SU-DHL-6 (cell line): ENCODE results near the gene OCLN.

Source experiments
- H2AFZ ChIP-seq: fragments of 200-600 bp; sonication (generic); 2 replicates; pipeline ENCODE4 v1.6.1; 2014; ENCODE audit warnings: low read depth, mild to moderate bottlenecking, moderate library complexity, mixed read lengths, antibody characterized with exemption, low read length; ENCODE audit not compliant: severe bottlenecking
- H3F3A ChIP-seq: fragments of 200-600 bp; shearing (Covaris generic); 2 replicates; pipeline ENCODE4 v1.6.0; 2016; ENCODE audit warnings: antibody characterized with exemption, mild to moderate bottlenecking; ENCODE audit not compliant: insufficient read depth
- H3K27ac ChIP-seq: fragments of 200-600 bp; sonication (generic); 2 replicates; pipeline ENCODE4 v1.5.1; 2016; ENCODE audit warnings: low read depth, mild to moderate bottlenecking, low read length, moderate library complexity, mixed read lengths
- H3K27me3 ChIP-seq: fragments of 200-600 bp; sonication (generic), shearing (Covaris generic); 2 replicates; pipeline ENCODE4 v1.6.0; 2014; ENCODE audit warnings: mild to moderate bottlenecking, low read length
- H3K36me3 ChIP-seq: fragments of 200-600 bp; sonication (generic); 2 replicates; pipeline ENCODE4 v1.6.1; 2014; ENCODE audit warnings: mild to moderate bottlenecking, low read length, mixed read lengths
- H3K4me2 ChIP-seq: fragments of 300-600, 200-600 bp; shearing (Covaris generic), sonication (generic); 2 replicates; pipeline ENCODE4 v1.6.0; 2014; ENCODE audit warnings: low read length, low read depth, mild to moderate bottlenecking; ENCODE audit not compliant: poor library complexity, severe bottlenecking
- H3K4me3 ChIP-seq: fragments of 200-600 bp; sonication (generic); 2 replicates; pipeline ENCODE4 v1.5.1; 2014; ENCODE audit warnings: antibody characterized with exemption, low read length, mild to moderate bottlenecking, mixed read lengths; ENCODE audit not compliant: insufficient read depth, poor library complexity, severe bottlenecking
- H3K79me2 ChIP-seq: fragments of 200-600 bp; sonication (generic); 2 replicates; pipeline ENCODE4 v1.6.1; 2014; ENCODE audit warnings: mild to moderate bottlenecking, low read length, moderate library complexity; ENCODE audit not compliant: insufficient read depth
- H3K9ac ChIP-seq: fragments of 200-600 bp; sonication (generic); 2 replicates; pipeline ENCODE4 v1.7.0; 2014; ENCODE audit warnings: mild to moderate bottlenecking, low read length
- H3K9me2 ChIP-seq: fragments of 200-600 bp; sonication (generic); replicated peaks from 2 replicates; pipeline ENCODE4 v1.6.1; 2014; ENCODE audit warnings: low read length; ENCODE audit not compliant: insufficient read depth
- H3K9me3 ChIP-seq: fragments of 200-600 bp; sonication (generic); 2 replicates; pipeline ENCODE4 v1.6.1; 2014; ENCODE audit warnings: low read length, mixed read lengths; ENCODE audit not compliant: insufficient read depth
- H4K20me1 ChIP-seq: fragments of 200-600 bp; sonication (generic); 2 replicates; pipeline ENCODE4 v1.6.1; 2014; ENCODE audit warnings: low read depth, mild to moderate bottlenecking, antibody characterized with exemption, low read length, moderate library complexity, mixed read lengths
- CTCF ChIP-seq: fragments of 200-600 bp; sonication (generic); IDR thresholded peaks from one replicate; pipeline ENCODE4 v1.5.1; 2017; ENCODE audit warnings: antibody characterized with exemption, mild to moderate bottlenecking, low read length, moderate library complexity; ENCODE audit not compliant: insufficient read depth, poor library complexity, severe bottlenecking
- EZH2phosphoT487 ChIP-seq: fragments of 200-600 bp; sonication (generic), shearing (Covaris generic); conservative IDR thresholded peaks from 2 replicates; pipeline ENCODE4 v1.6.1; 2018; ENCODE audit warnings: mild to moderate bottlenecking, antibody characterized with exemption, low read length, moderate library complexity, mixed read lengths

Gene OCLN

DNA sequence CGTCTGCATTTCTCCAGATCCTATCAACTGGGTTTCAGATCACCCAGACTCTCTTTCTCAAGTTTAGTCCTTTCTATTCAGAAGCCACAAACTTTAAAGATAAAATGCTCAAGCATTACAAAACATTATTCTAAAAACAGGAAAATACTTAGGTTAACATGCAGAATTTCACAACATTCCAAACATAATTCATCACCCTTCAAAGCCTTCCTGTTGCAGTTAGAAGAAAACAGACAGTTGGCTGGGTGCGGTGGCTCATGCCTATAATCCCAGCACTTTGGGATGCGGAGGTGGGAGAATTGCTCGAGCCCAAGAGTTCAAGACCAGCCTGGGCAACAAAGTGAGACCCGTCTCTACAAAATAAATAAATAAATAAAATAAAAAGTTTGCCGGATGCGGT lies 7.7 kb upstream of the OCLN start:
- H3K4me3 ChIP-seq = no peak overlapping the region
- no peaks in the 10 kb centered on the region for H3K9me2 ChIP-seq
- H3K27me3 ChIP-seq = no peaks in the 10 kb centered on the region
- H3K4me2 ChIP-seq = no peak overlapping the region
- TF ChIP-seq EZH2phosphoT487 = no peak
- TF ChIP-seq CTCF = no peak
- no peaks in the 10 kb centered on the region for H3F3A ChIP-seq
- no peak overlapping the region for H3K9ac ChIP-seq
- H3K27ac ChIP-seq = no peak overlapping the region
- no peaks in the 10 kb centered on the region for H4K20me1 ChIP-seq
- H3K36me3 ChIP-seq = no peaks in the 10 kb centered on the region
- H3K79me2 ChIP-seq = no peaks in the 10 kb centered on the region
- no peak overlapping the region for H2AFZ ChIP-seq
- no peaks in the 10 kb centered on the region for H3K9me3 ChIP-seq

- H3K36me3 ChIP-seq = no peaks in the 10 kb centered on the region
- no peak for TF ChIP-seq EZH2phosphoT487
- no peak for TF ChIP-seq CTCF
- H3K9me2 ChIP-seq = no peaks in the 10 kb centered on the region
- H2AFZ ChIP-seq = no peak overlapping the region
- H3F3A ChIP-seq = no peaks in the 10 kb centered on the region
- H4K20me1 ChIP-seq = no peaks in the 10 kb centered on the region
- no peak overlapping the region for H3K27ac ChIP-seq
- H3K9ac ChIP-seq = no peak overlapping the region
- H3K4me3 ChIP-seq = no peak overlapping the region
- no peaks in the 10 kb centered on the region for H3K79me2 ChIP-seq
- H3K9me3 ChIP-seq = no peaks in the 10 kb centered on the region
- H3K4me2 ChIP-seq = no peak overlapping the region
- H3K27me3 ChIP-seq = no peaks in the 10 kb centered on the region
Measured at GRCh38 chr5:69485471-69485870, 7.1 kb upstream of the OCLN start.

DNA sequence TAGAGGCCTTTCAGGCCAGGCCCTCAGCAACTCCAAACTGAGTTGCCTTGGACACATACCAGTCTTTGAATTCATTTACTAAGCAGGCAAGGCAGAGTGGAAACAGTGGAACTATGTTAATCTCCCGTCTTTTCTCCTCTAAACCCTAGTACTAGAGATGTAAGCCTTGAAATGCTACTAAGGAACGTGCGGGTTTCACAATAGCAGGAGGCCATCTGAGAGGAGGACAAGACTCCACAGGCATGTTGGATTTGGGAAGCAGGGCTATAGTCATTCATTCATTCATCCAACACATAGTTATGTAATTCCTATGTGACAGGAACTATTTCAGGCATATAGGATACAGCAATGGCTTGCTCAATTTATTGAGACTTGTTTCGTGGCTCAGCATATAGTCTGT lies 3.3 kb upstream of the OCLN start:
- no peaks in the 10 kb centered on the region for H4K20me1 ChIP-seq
- H3K27ac ChIP-seq = no peak overlapping the region
- no peaks in the 10 kb centered on the region for H3K9me3 ChIP-seq
- no peaks in the 10 kb centered on the region for H3K9me2 ChIP-seq
- no peaks in the 10 kb centered on the region for H3K36me3 ChIP-seq
- no peaks in the 10 kb centered on the region for H3K27me3 ChIP-seq
- H3K9ac ChIP-seq = no peak overlapping the region
- no peak for TF ChIP-seq CTCF
- H3F3A ChIP-seq = no peaks in the 10 kb centered on the region
- no peaks in the 10 kb centered on the region for H3K79me2 ChIP-seq
- no peak overlapping the region for H3K4me2 ChIP-seq
- H3K4me3 ChIP-seq = no peak overlapping the region
- no peak overlapping the region for H2AFZ ChIP-seq

DNA sequence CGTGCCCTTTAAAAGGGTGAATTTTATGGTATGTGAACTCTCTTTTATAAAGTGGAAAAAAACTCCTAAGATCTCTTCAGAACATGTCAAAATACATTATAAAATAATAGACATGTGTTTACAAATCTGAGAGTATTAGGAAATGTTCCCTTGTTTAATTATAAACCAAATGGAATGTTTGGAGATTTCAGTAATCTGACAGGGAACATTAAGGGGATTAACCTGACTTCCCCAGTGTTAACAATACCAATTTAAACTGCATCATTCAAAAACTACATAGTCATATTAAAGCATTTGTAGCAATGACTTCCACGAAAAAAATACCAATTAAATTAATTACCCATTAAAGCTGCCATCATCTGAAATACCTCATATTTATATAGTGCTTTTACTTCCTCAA lies 1.6 kb upstream of the OCLN start:
- Histone ChIP-seq H3K79me2 (no peaks in the 10 kb centered on the region), H2AFZ (no peak overlapping the region), H3K9me3 (no peaks in the 10 kb centered on the region), H3F3A (no peaks in the 10 kb centered on the region), H3K36me3 (no peaks in the 10 kb centered on the region), H3K9ac (no peak overlapping the region), H4K20me1 (no peaks in the 10 kb centered on the region), H3K4me3 (no peak overlapping the region), H3K4me2 (no peak overlapping the region), H3K9me2 (no peaks in the 10 kb centered on the region), H3K27ac (no peak overlapping the region), H3K27me3 (no peaks in the 10 kb centered on the region)
- TF ChIP-seq EZH2phosphoT487 = no peak
- no peak for TF ChIP-seq CTCF
